ENCODE measurements around the gene EEF2. TPM values are rescaled to one million over a fixed set of nuclear protein-coding genes. Genes with fewer than 3 reads are reported as not detected.

The EEF2 gene
- total and polyA plus RNA-seq, 2 donors (not counting 1 experiment from before 2014, with no cell fraction given), result 1,449 to 3,167 TPM

- no peak overlapping the region for H3K27ac Mint-ChIP-seq
Observed at GRCh38 chr19:3976495-3977241, 8.6 kb downstream of the EEF2 start.

More at GRCh38 chr19:3976495-3977241, 8.6 kb downstream of the EEF2 start:
- no peak overlapping the region for H3K27ac ChIP-seq (ENCODE audit: low read length in 2 of 2)
- 94% methylated on average over 29 of the region's 29 CpGs for WGBS (ENCODE audit: insufficient coverage)
- H3K9ac ChIP-seq (ENCODE audit: low read length), result no peak overlapping the region
- ChIA-PET POLR2A (no interaction called here), CTCF (no interaction called here)
- no peak overlapping the region for H3K4me3 ChIP-seq (ENCODE audit: control extremely low read depth in 1 of 5, extremely low read depth in 1 of 5, insufficient read depth in 1 of 5, low read depth in 2 of 5, low read length in 4 of 5)
- H3K9me3 ChIP-seq (ENCODE audit: control extremely low read depth in 1 of 3, control insufficient read depth in 2 of 3, insufficient read depth in 1 of 3, low read length in 2 of 3), result peaks cover 0 to 4% (median 0%) of the 10 kb centered on the region in 3 donors
- ATAC-seq (ENCODE audit: low read depth) (no peak), DNase-seq (peak; percentile 45)
- H3K79me2 ChIP-seq (ENCODE audit: control insufficient read depth, insufficient read depth, low read length), result peaks cover 7% of the 10 kb centered on the region
- Mint-ChIP-seq H3K9me3 (ENCODE audit: insufficient read depth) (no peaks in the 10 kb centered on the region), H3K27me3 (no peaks in the 10 kb centered on the region), H3K4me3 (no peak overlapping the region), H3K4me1 (peaks cover 4% of the 10 kb centered on the region)
- H3K27me3 ChIP-seq (replicated peaks in 1 of 4; ENCODE audit: control extremely low read depth in 1 of 4, control insufficient read depth in 3 of 4, insufficient read depth in 4 of 4, low read length in 3 of 4), result no peaks in the 10 kb centered on the region
- TF ChIP-seq CTCF (IDR thresholded peaks at IDR 0.05), result no peak
- TF ChIP-seq EZH2 (IDR thresholded peaks at IDR 0.05; ENCODE audit: borderline replicate concordance, insufficient read depth, low read depth, low read length, poor library complexity, severe bottlenecking), result no peak
- no peaks in the 10 kb centered on the region for H3K4me1 ChIP-seq (ENCODE audit: control insufficient read depth in 2 of 2, insufficient read depth in 2 of 2, low read length in 2 of 2)
- intact Hi-C loops (cut with micrococcal nuclease), result no loop called here
- no peak overlapping the region for H2AFZ ChIP-seq (ENCODE audit: insufficient read depth, low read depth, low read length, poor library complexity, severe bottlenecking)
- H3K4me2 ChIP-seq (replicated peaks; ENCODE audit: low read depth, low read length, poor library complexity, severe bottlenecking), result no peak overlapping the region
- peaks cover 68% of the 10 kb centered on the region for H4K20me1 ChIP-seq (ENCODE audit: control insufficient read depth, insufficient read depth, low read length, poor library complexity, severe bottlenecking)
- peaks cover 3 to 64% of the 10 kb centered on the region in 2 experiments for H3K36me3 ChIP-seq (replicated peaks in 1 of 2; ENCODE audit: control extremely low read depth in 1 of 2, control insufficient read depth in 1 of 2, extremely low read depth in 1 of 2, insufficient read depth in 2 of 2, low read length in 1 of 2)
